ENCODE results near the gene HINT3. TPM values are rescaled to one million over a fixed set of nuclear protein-coding genes. Genes with fewer than 3 reads are reported as not detected.

The HINT3 gene
- total RNA-seq, 1 donor from 2014 or later: 11.8 TPM

GRCh38 chr6:125959041-125959440 is 2.5 kb downstream of the HINT3 start:
- DNase-seq (ENCODE audit: low read depth): no peak
- peaks cover under 1% of the 10 kb centered on the region for H3K27me3 ChIP-seq (ENCODE audit: insufficient read depth, low read length)
- H2AFZ ChIP-seq (ENCODE audit: low read depth, low read length): no peak overlapping the region
- H3K36me3 ChIP-seq (ENCODE audit: insufficient read depth, low read length): no peaks in the 10 kb centered on the region
- H3K4me3 ChIP-seq (ENCODE audit: insufficient read depth, low read depth, low read length): no peak overlapping the region
- no peaks in the 10 kb centered on the region for H3K9me3 ChIP-seq (ENCODE audit: insufficient read depth, low read depth, low read length)
- no peak overlapping the region for H3K4me2 ChIP-seq (ENCODE audit: low read length)
- no peak for TF ChIP-seq CTCF (IDR thresholded peaks at IDR 0.05; ENCODE audit: insufficient read depth, low read depth, low read length)
- no peak for TF ChIP-seq EZH2 (IDR thresholded peaks at IDR 0.05; ENCODE audit: insufficient read depth, low read length)
- H4K20me1 ChIP-seq (ENCODE audit: insufficient read depth, low read length): no peaks in the 10 kb centered on the region
- Mint-ChIP-seq H3K4me3 (ENCODE audit: unreplicated experiment) (no peak overlapping the region), H3K27me3 (ENCODE audit: low read depth, unreplicated experiment) (no peaks in the 10 kb centered on the region), H3K27ac (ENCODE audit: unreplicated experiment) (no peak overlapping the region), H3K4me1 (ENCODE audit: low read depth, unreplicated experiment) (no peaks in the 10 kb centered on the region), H3K9me3 (ENCODE audit: unreplicated experiment) (no peaks in the 10 kb centered on the region), H3K36me3 (ENCODE audit: low read depth, unreplicated experiment) (no peaks in the 10 kb centered on the region)
- peaks cover 13% of the 10 kb centered on the region for H3K4me1 ChIP-seq (ENCODE audit: insufficient read depth, low read length)
- FAIRE-seq: no peak
- H3K79me2 ChIP-seq (ENCODE audit: insufficient read depth, low read length): peaks cover 19% of the 10 kb centered on the region
- no peak overlapping the region for H3K9ac ChIP-seq (ENCODE audit: low read length)
- no peak overlapping the region for H3K27ac ChIP-seq (ENCODE audit: low read depth, low read length)

GRCh38 chr6:125961117-125961516 is 4.5 kb downstream of the HINT3 start:
- Histone ChIP-seq H3K4me2 (ENCODE audit: low read length) (no peak overlapping the region), H3K4me1 (ENCODE audit: insufficient read depth, low read length) (peaks cover 12% of the 10 kb centered on the region), H3K36me3 (ENCODE audit: insufficient read depth, low read length) (no peaks in the 10 kb centered on the region), H2AFZ (ENCODE audit: low read depth, low read length) (no peak overlapping the region), H3K9ac (ENCODE audit: low read length) (no peak overlapping the region), H3K9me3 (ENCODE audit: insufficient read depth, low read depth, low read length) (no peaks in the 10 kb centered on the region), H3K27ac (ENCODE audit: low read depth, low read length) (no peak overlapping the region), H3K4me3 (ENCODE audit: insufficient read depth, low read depth, low read length) (no peak overlapping the region), H3K27me3 (ENCODE audit: insufficient read depth, low read length) (no peaks in the 10 kb centered on the region), H4K20me1 (ENCODE audit: insufficient read depth, low read length) (no peaks in the 10 kb centered on the region), H3K79me2 (ENCODE audit: insufficient read depth, low read length) (peaks cover 19% of the 10 kb centered on the region)
- Mint-ChIP-seq H3K27ac (ENCODE audit: unreplicated experiment) (no peak overlapping the region), H3K9me3 (ENCODE audit: unreplicated experiment) (no peaks in the 10 kb centered on the region), H3K4me1 (ENCODE audit: low read depth, unreplicated experiment) (no peaks in the 10 kb centered on the region), H3K36me3 (ENCODE audit: low read depth, unreplicated experiment) (no peaks in the 10 kb centered on the region), H3K27me3 (ENCODE audit: low read depth, unreplicated experiment) (no peaks in the 10 kb centered on the region), H3K4me3 (ENCODE audit: unreplicated experiment) (no peak overlapping the region)
- FAIRE-seq (no peak), DNase-seq (ENCODE audit: low read depth) (no peak)
- TF ChIP-seq CTCF (IDR thresholded peaks at IDR 0.05; ENCODE audit: insufficient read depth, low read depth, low read length): no peak
- no peak for TF ChIP-seq EZH2 (IDR thresholded peaks at IDR 0.05; ENCODE audit: insufficient read depth, low read length)

- H4K20me1 ChIP-seq (ENCODE audit: insufficient read depth, low read length): no peaks in the 10 kb centered on the region
- no peak for DNase-seq (ENCODE audit: low read depth)
- no peak overlapping the region for H2AFZ ChIP-seq (ENCODE audit: low read depth, low read length)
- no peaks in the 10 kb centered on the region for H3K9me3 ChIP-seq (ENCODE audit: insufficient read depth, low read depth, low read length)
- H3K79me2 ChIP-seq (ENCODE audit: insufficient read depth, low read length): peaks cover 17% of the 10 kb centered on the region
- Mint-ChIP-seq H3K4me1 (ENCODE audit: low read depth, unreplicated experiment) (no peaks in the 10 kb centered on the region), H3K9me3 (ENCODE audit: unreplicated experiment) (no peaks in the 10 kb centered on the region), H3K36me3 (ENCODE audit: low read depth, unreplicated experiment) (peaks cover under 1% of the 10 kb centered on the region), H3K4me3 (ENCODE audit: unreplicated experiment) (no peak overlapping the region), H3K27ac (ENCODE audit: unreplicated experiment) (no peak overlapping the region), H3K27me3 (ENCODE audit: low read depth, unreplicated experiment) (no peaks in the 10 kb centered on the region)
- no peak overlapping the region for H3K4me2 ChIP-seq (ENCODE audit: low read length)
- H3K27ac ChIP-seq (ENCODE audit: low read depth, low read length): no peak overlapping the region
- FAIRE-seq: no peak
- H3K9ac ChIP-seq (ENCODE audit: low read length): no peak overlapping the region
- no peaks in the 10 kb centered on the region for H3K27me3 ChIP-seq (ENCODE audit: insufficient read depth, low read length)
- H3K36me3 ChIP-seq (ENCODE audit: insufficient read depth, low read length): no peaks in the 10 kb centered on the region
- peaks cover 2% of the 10 kb centered on the region for H3K4me1 ChIP-seq (ENCODE audit: insufficient read depth, low read length)
- no peak overlapping the region for H3K4me3 ChIP-seq (ENCODE audit: insufficient read depth, low read depth, low read length)
- no peak for TF ChIP-seq CTCF (IDR thresholded peaks at IDR 0.05; ENCODE audit: insufficient read depth, low read depth, low read length)
- no peak for TF ChIP-seq EZH2 (IDR thresholded peaks at IDR 0.05; ENCODE audit: insufficient read depth, low read length)
Observed at GRCh38 chr6:125962900-125963497, 6.4 kb downstream of the HINT3 start.

Measured in astrocyte (in vitro differentiated cells and primary cell).